Measurements from ENCODE around the gene ADGRV1.

DNA sequence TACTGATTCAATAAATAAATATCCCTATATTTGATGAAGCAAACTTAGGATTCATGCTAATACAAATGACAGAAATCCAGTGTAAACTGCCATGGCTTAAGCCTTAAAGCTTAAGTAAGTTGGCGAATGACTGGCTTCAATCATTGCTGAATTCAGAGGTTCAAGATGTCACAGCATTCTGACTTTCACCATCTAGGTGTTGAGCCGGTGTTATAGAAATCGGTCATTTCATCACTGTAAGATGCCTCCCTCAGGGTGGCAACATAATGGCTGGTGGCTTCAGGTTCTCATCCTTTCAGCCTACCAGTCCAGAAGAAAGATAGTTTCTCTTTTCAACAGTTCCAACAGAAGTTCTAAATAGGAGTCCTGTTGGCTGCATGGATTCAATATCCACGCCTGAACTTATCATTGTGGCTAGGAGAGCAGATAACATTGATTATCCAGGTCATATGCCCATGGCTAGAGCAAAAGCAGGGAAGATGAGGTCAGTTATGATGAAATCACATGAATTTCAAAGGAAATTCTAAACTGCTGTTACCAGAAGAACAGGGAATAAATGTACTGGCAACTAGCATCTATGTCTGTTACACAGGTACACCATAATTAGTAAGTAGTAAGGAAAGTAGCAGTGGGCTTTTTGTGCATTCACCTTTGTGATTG lies 460.2 kb downstream of the ADGRV1 start:
- TF ChIP-seq ZNF138 (tag by site-specific recombination; IDR thresholded peaks at IDR 0.05; ENCODE audit: borderline replicate concordance), result no peak
- TF ChIP-seq CTCF (tag by site-specific recombination; IDR thresholded peaks at IDR 0.05), result no peak
- no peak for TF ChIP-seq ZNF501 (tag by site-specific recombination; IDR thresholded peaks at IDR 0.05)
- TF ChIP-seq ZNF549 (tag by site-specific recombination; IDR thresholded peaks at IDR 0.05), result no peak
- TF ChIP-seq ZNF146 (tag by site-specific recombination; IDR thresholded peaks at IDR 0.05), result no peak
- no peak for TF ChIP-seq GFI1B (tag by site-specific recombination; IDR thresholded peaks at IDR 0.05)
- no peak for TF ChIP-seq ZNF114 (tag by site-specific recombination; IDR thresholded peaks at IDR 0.05)
- no peak for TF ChIP-seq ZNF837 (tag by site-specific recombination; IDR thresholded peaks at IDR 0.05)
- TF ChIP-seq ZNF76 (tag by site-specific recombination; IDR thresholded peaks at IDR 0.05; ENCODE audit: borderline replicate concordance, low read depth), result no peak
- no peak for TF ChIP-seq ZBTB7A (tag by site-specific recombination; IDR thresholded peaks at IDR 0.05; ENCODE audit: low read depth)
- TF ChIP-seq OSR2 (tag by site-specific recombination; IDR thresholded peaks at IDR 0.05), result no peak
- TF ChIP-seq, protein P1, sequence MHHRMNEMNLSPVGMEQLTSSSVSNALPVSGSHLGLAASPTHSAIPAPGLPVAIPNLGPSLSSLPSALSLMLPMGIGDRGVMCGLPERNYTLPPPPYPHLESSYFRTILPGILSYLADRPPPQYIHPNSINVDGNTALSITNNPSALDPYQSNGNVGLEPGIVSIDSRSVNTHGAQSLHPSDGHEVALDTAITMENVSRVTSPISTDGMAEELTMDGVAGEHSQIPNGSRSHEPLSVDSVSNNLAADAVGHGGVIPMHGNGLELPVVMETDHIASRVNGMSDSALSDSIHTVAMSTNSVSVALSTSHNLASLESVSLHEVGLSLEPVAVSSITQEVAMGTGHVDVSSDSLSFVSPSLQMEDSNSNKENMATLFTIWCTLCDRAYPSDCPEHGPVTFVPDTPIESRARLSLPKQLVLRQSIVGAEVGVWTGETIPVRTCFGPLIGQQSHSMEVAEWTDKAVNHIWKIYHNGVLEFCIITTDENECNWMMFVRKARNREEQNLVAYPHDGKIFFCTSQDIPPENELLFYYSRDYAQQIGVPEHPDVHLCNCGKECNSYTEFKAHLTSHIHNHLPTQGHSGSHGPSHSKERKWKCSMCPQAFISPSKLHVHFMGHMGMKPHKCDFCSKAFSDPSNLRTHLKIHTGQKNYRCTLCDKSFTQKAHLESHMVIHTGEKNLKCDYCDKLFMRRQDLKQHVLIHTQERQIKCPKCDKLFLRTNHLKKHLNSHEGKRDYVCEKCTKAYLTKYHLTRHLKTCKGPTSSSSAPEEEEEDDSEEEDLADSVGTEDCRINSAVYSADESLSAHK (tag by site-specific recombination; IDR thresholded peaks at IDR 0.05), result no peak
- TF ChIP-seq ZNF600 (tag by site-specific recombination; IDR thresholded peaks at IDR 0.05), result no peak
